HG03342 (cell line): ENCODE data around the gene HAVCR2.
A peak's percentile ranks its signal among the peaks of the same experiment; 100 is the strongest.

Source experiments
- ATAC-seq: cut with Tn5 transposase; IDR thresholded peaks from one replicate; pipeline ENCODE4 v1.9.1; 2021; ENCODE audit warnings: mild to moderate bottlenecking, moderate library complexity; ENCODE audit not compliant: unreplicated experiment

Gene HAVCR2

GRCh38 chr5:157108976-157109375 lies at the start of gene HAVCR2:
TSS of gene HAVCR2 (minus strand) at chr5:157109044. CDS start at chr5:157108983, 61 bp downstream.
- peak; percentile 86 for ATAC-seq

GRCh38 chr5:157157293-157157891 lies 48.5 kb upstream of the HAVCR2 start:
- no peak for ATAC-seq

GRCh38 chr5:157155297-157155696 lies 46.5 kb upstream of the HAVCR2 start:
- no peak for ATAC-seq

GRCh38 chr5:157150995-157151394 lies 42.2 kb upstream of the HAVCR2 start:
- ATAC-seq, result no peak

- peak; percentile 80 for ATAC-seq
Observed at GRCh38 chr5:157148734-157149615, 40.1 kb upstream of the HAVCR2 start.

- ATAC-seq, result peak; percentile 37
Observed at GRCh38 chr5:157143127-157143971, 34.5 kb upstream of the HAVCR2 start.

GRCh38 chr5:157142317-157143126 lies 33.7 kb upstream of the HAVCR2 start, which contains the start of gene MED7:
TSS of gene MED7 (minus strand) at chr5:157142865. CDS start at chr5:157139431, 3,434 bp downstream.
- ATAC-seq, result peak; percentile 100

GRCh38 chr5:157137691-157138090 lies 28.8 kb upstream of the HAVCR2 start:
- no peak for ATAC-seq

GRCh38 chr5:157132281-157132612 lies 23.4 kb upstream of the HAVCR2 start:
- ATAC-seq, result no peak

- no peak for ATAC-seq
Observed at GRCh38 chr5:157130925-157131324, 22.1 kb upstream of the HAVCR2 start.

GRCh38 chr5:157121709-157122108 lies 12.9 kb upstream of the HAVCR2 start:
- no peak for ATAC-seq

- no peak for ATAC-seq
Observed at GRCh38 chr5:157120102-157120501, 11.3 kb upstream of the HAVCR2 start.

- peak; percentile 76 for ATAC-seq
Observed at GRCh38 chr5:157116483-157116954, 7.7 kb upstream of the HAVCR2 start.

- no peak for ATAC-seq
Observed at GRCh38 chr5:157115502-157115901, 6.7 kb upstream of the HAVCR2 start.

- ATAC-seq, result no peak
Observed at GRCh38 chr5:157115012-157115411, 6.2 kb upstream of the HAVCR2 start.

- ATAC-seq, result no peak
Observed at GRCh38 chr5:157113002-157113401, 4.2 kb upstream of the HAVCR2 start.

- ATAC-seq, result peak; percentile 52
Observed at GRCh38 chr5:157109744-157110143, 900 bp upstream of the HAVCR2 start.

GRCh38 chr5:157107508-157107907 lies 1.3 kb downstream of the HAVCR2 start:
- ATAC-seq, result no peak

GRCh38 chr5:157106630-157107461 lies 2.0 kb downstream of the HAVCR2 start:
- no peak for ATAC-seq
